Trophoblast cell (in vitro differentiated cells and primary cell): ENCODE results near the gene CACNA2D3.
A peak's percentile ranks its signal among the peaks of the same experiment; 100 is the strongest.
"Not testable (repeated sequence)": the region's sequence is repeated elsewhere in the genome, so short reads cannot be mapped to it uniquely, and the experiment has no call there.

ENCODE experiments used
- DNase-seq, 2 donors: peaks; one replicate each; pipeline ENCODE4 v3.0.0-alpha.2; 2016
- H2AFZ ChIP-seq: 2 replicates; pipeline ENCODE4 v1.6.1; 2013; ENCODE audit warnings: low read length, moderate library complexity, mild to moderate bottlenecking; ENCODE audit not compliant: insufficient read depth, poor library complexity
- H2AK5ac ChIP-seq: 2 replicates; pipeline ENCODE4 v1.6.1; 2013; ENCODE audit warnings: mild to moderate bottlenecking, low read length
- H2BK120ac ChIP-seq: 2 replicates; pipeline ENCODE4 v1.6.1; 2013; ENCODE audit warnings: low read length, mild to moderate bottlenecking, moderate library complexity; ENCODE audit not compliant: insufficient read depth, poor library complexity
- H2BK12ac ChIP-seq: 2 replicates; pipeline ENCODE4 v1.6.1; 2013; ENCODE audit warnings: mild to moderate bottlenecking, low read length, moderate library complexity
- H2BK5ac ChIP-seq: 2 replicates; pipeline ENCODE4 v1.6.1; 2013; ENCODE audit warnings: low read length, low read depth, moderate library complexity, mild to moderate bottlenecking; ENCODE audit not compliant: poor library complexity
- H3K14ac ChIP-seq: 2 replicates; pipeline ENCODE4 v1.6.1; 2013; ENCODE audit warnings: mild to moderate bottlenecking, low read length
- H3K18ac ChIP-seq: 2 replicates; pipeline ENCODE4 v1.6.1; 2013; ENCODE audit warnings: mild to moderate bottlenecking, low read length
- H3K23ac ChIP-seq: 2 replicates; pipeline ENCODE4 v1.6.1; 2013; ENCODE audit warnings: low read length
- H3K27ac ChIP-seq: 2 replicates; pipeline ENCODE4 v1.5.1; 2013; ENCODE audit warnings: low read depth, mild to moderate bottlenecking, inconsistent platforms, low read length, moderate library complexity
- H3K27me3 ChIP-seq: 2 replicates; pipeline ENCODE4 v1.6.1; 2013; ENCODE audit warnings: inconsistent platforms, mild to moderate bottlenecking, low read length, moderate library complexity; ENCODE audit not compliant: insufficient read depth
- H3K36me3 ChIP-seq, 2 experiments: 1 replicate in 1 of 2; 2 replicates in 1 of 2; pipeline ENCODE4 v1.6.1; 2013; ENCODE audit warnings: low read length in 2 of 2, mild to moderate bottlenecking in 2 of 2, moderate library complexity in 1 of 2; ENCODE audit not compliant: insufficient read depth in 2 of 2, control insufficient read depth in 1 of 2
- H3K4ac ChIP-seq: 2 replicates; pipeline ENCODE4 v1.6.1; 2013; ENCODE audit warnings: low read depth, mild to moderate bottlenecking, low read length, moderate library complexity
- H3K4me1 ChIP-seq, 2 experiments: 1 replicate in 1 of 2; 2 replicates in 1 of 2; pipeline ENCODE4 v1.6.1; 2013; ENCODE audit warnings: low read length in 2 of 2, mild to moderate bottlenecking in 2 of 2, moderate library complexity in 1 of 2; ENCODE audit not compliant: insufficient read depth in 2 of 2, control insufficient read depth in 1 of 2
- H3K4me2 ChIP-seq: 2 replicates; pipeline ENCODE4 v1.6.1; 2013; ENCODE audit warnings: inconsistent platforms, mild to moderate bottlenecking, low read length, moderate library complexity
- H3K4me3 ChIP-seq: 2 replicates; pipeline ENCODE4 v1.5.1; 2013; ENCODE audit warnings: mild to moderate bottlenecking, low read depth, low read length, inconsistent platforms
- H3K79me1 ChIP-seq: one replicate; pipeline ENCODE4 v1.6.1; 2013; ENCODE audit warnings: low read length
- H3K79me2 ChIP-seq: 2 replicates; pipeline ENCODE4 v1.6.1; 2013; ENCODE audit warnings: low read length, mild to moderate bottlenecking; ENCODE audit not compliant: control insufficient read depth, insufficient read depth, poor library complexity
- H3K9ac ChIP-seq: 2 replicates; pipeline ENCODE4 v1.6.1; 2013; ENCODE audit warnings: mild to moderate bottlenecking, low read length
- H3K9me3 ChIP-seq: 2 replicates; pipeline ENCODE4 v1.6.1; 2013; ENCODE audit warnings: low read depth, mild to moderate bottlenecking, control low read depth, inconsistent platforms, low read length; ENCODE audit not compliant: insufficient read depth
- H4K12ac ChIP-seq: 2 replicates; pipeline ENCODE4 v1.6.1; 2013; ENCODE audit warnings: low read depth, mild to moderate bottlenecking, low read length, moderate library complexity
- H4K8ac ChIP-seq: 2 replicates; pipeline ENCODE4 v1.6.1; 2013; ENCODE audit warnings: low read depth, mild to moderate bottlenecking, low read length, moderate library complexity
- H4K91ac ChIP-seq: one replicate; pipeline ENCODE4 v1.6.1; 2013; ENCODE audit warnings: low read depth, mild to moderate bottlenecking, low read length, moderate library complexity
- WGBS: extraction: QIAGEN DNeasy Blood & Tissue Kit; methylation state at CpG from one replicate; pipeline ENCODE4 v1.1.7; 2013; ENCODE audit warnings: missing lambda C conversion rate; ENCODE audit not compliant: insufficient read length, insufficient coverage; ENCODE audit errors: extremely low coverage; 5-methylcytosine and 5-hydroxymethylcytosine counted together

The CACNA2D3 gene

DNA sequence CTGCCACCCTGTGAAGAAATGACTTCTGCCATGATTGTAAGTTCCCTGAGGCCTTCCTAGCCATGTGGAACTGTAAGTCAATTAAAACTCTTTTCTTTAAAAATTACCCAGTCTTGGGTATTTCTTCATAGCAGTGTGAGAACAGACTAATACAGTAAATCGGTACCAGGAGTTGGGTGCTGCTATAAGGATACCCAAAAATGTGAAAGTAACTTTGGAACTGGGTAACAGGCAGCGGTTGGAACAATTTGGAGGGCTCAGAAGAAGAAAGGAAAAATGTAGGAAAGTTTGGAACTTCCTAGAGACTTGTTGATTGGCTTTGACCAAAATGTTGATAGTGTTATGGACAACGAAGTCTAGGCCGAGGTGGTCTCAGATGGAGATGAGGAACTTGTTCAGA, 6.2 kb upstream of the CACNA2D3 start:
- not testable (repeated sequence) for H3K18ac ChIP-seq, H3K79me2 ChIP-seq, H4K12ac ChIP-seq, DNase-seq, H3K4ac ChIP-seq, H2BK12ac ChIP-seq, H4K8ac ChIP-seq, H3K9ac ChIP-seq, H2AFZ ChIP-seq, H3K9me3 ChIP-seq, H3K14ac ChIP-seq, H3K4me2 ChIP-seq, H3K27ac ChIP-seq, H2AK5ac ChIP-seq, H3K4me3 ChIP-seq, H3K23ac ChIP-seq, H3K36me3 ChIP-seq, H2BK120ac ChIP-seq, H4K91ac ChIP-seq, H3K79me1 ChIP-seq, H3K4me1 ChIP-seq, H2BK5ac ChIP-seq
- peaks cover 14% of the 10 kb centered on the region for H3K27me3 ChIP-seq
- no CpG with 5 or more reads among the region's 4 CpGs for WGBS

DNA sequence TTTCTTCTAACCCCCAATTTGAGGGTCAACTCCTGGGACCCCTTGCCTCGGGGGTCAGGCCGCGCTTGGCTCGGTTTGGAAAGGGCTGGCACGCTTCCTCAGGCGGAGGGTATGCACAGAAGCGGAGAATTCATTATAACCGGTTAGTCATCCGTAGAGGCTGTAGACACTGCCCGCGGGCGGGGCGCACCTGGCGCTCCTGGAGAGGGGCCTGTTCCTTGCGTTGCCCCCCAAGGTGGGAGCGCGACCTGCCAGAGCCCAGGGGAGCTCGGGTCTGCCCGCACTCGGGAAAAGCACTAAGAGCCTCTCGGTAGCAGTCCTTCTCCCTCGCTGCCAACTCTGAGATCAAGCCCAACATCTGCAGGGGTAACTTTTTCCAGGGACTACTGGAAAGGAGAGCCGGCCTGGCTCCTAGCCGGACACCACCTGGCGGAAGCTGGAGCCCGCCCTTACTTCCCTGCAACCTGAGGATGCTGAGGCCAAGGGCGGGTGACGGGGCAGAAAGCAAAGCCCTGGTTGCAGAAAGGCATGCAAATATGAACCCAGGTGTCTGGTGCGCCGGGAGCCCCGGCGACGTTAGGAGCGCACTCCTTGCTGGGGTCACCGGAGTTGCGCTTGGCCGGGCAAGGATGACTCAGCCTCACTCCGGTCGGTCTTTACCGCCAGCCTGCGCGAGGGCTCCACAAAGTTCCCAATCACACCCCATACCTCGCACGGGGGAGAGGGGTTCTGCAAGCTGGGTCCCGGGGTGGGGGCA, 1.5 kb upstream of the CACNA2D3 start:
- H4K8ac ChIP-seq = no peak overlapping the region
- H2AFZ ChIP-seq = no peak overlapping the region
- H4K91ac ChIP-seq = no peak overlapping the region
- no peak overlapping the region for H2BK5ac ChIP-seq
- DNase-seq = peak; percentile 29 to 33
- no peak overlapping the region for H2BK120ac ChIP-seq
- H3K14ac ChIP-seq = no peak overlapping the region
- no peak overlapping the region for H3K27ac ChIP-seq
- WGBS = no CpG with 5 or more reads among the region's 45 CpGs
- H3K4me1 ChIP-seq = peaks cover 8 to 10% of the 10 kb centered on the region in 2 experiments
- peak overlapping the region; percentile 47 for H3K4me3 ChIP-seq
- no peak overlapping the region for H3K4ac ChIP-seq
- H3K9me3 ChIP-seq = peaks cover 2% of the 10 kb centered on the region
- H3K9ac ChIP-seq = peak overlapping the region; percentile 35
- H3K79me1 ChIP-seq = no peaks in the 10 kb centered on the region
- H2BK12ac ChIP-seq = no peak overlapping the region
- no peak overlapping the region for H3K23ac ChIP-seq
- H3K36me3 ChIP-seq = no peaks in the 10 kb centered on the region
- H4K12ac ChIP-seq = no peak overlapping the region
- H3K27me3 ChIP-seq = peaks cover 48% of the 10 kb centered on the region
- peak overlapping the region; percentile 98 for H3K4me2 ChIP-seq
- peaks cover 2% of the 10 kb centered on the region for H3K79me2 ChIP-seq
- no peak overlapping the region for H3K18ac ChIP-seq
- no peak overlapping the region for H2AK5ac ChIP-seq

DNA sequence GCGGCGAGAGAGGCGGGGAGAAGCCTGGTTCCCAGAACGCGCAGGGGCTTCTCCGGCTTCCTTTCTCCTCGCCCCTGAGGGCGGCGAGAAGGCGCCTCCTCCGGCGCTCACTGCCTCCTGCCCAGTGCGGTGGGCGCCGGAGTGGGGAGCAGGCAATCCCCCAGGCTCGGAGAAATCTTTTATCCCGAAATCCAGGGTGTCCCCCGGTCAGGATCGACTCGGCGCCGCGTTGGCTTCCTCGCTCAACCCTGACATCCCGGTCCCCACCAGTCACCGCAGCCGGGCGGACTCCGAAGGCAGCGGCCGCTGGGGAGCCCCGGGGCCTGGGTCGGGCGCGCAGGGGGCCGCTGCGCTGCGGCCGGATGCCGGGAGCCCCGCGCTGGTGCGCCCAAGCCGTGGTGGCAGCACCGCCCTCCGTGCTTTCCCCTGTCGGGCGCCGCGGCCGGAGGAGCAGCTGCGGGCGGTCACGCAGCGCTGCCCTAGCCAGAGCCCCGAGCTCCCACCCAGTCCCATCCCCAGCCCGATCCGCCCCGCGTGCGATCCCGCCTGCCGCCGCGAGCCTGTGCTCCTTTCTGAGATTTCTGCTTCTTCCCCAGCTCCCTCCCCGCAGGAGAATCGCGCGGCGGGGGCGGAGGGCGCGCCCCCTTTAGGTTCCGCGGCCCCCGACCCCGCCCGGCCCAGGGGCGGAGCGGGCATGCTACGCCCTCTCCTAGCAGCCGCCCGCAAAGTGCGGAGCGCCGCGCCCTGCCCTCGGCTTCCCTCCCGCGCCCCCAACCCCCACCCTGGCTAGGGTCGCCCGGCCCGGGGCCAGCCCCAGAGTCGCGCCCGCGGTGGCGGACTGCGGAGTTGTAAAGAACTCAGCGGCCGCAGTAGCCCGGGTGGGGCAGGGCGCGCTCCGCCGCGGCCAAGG, 683 bp upstream of the CACNA2D3 start:
- Histone ChIP-seq H3K23ac (no peak overlapping the region), H3K36me3 (no peaks in the 10 kb centered on the region), H2BK5ac (no peak overlapping the region), H3K4me2 (peak overlapping the region; percentile 98), H4K91ac (no peak overlapping the region), H3K4me1 (peaks cover 8 to 10% of the 10 kb centered on the region in 2 experiments), H3K9ac (no peak overlapping the region), H3K27me3 (peaks cover 48% of the 10 kb centered on the region), H4K8ac (no peak overlapping the region), H2BK12ac (no peak overlapping the region), H3K4ac (no peak overlapping the region), H2AK5ac (no peak overlapping the region), H2AFZ (peak overlapping the region; percentile 61), H3K79me1 (no peaks in the 10 kb centered on the region), H3K9me3 (peaks cover 2% of the 10 kb centered on the region), H3K18ac (no peak overlapping the region), H3K27ac (no peak overlapping the region), H4K12ac (no peak overlapping the region), H3K79me2 (peaks cover 2% of the 10 kb centered on the region), H3K4me3 (peak overlapping the region; percentile 70), H3K14ac (no peak overlapping the region), H2BK120ac (no peak overlapping the region)
- no CpG with 5 or more reads among the region's 107 CpGs for WGBS
- peak in 1 of 2 donors; percentile 31 for DNase-seq

DNA sequence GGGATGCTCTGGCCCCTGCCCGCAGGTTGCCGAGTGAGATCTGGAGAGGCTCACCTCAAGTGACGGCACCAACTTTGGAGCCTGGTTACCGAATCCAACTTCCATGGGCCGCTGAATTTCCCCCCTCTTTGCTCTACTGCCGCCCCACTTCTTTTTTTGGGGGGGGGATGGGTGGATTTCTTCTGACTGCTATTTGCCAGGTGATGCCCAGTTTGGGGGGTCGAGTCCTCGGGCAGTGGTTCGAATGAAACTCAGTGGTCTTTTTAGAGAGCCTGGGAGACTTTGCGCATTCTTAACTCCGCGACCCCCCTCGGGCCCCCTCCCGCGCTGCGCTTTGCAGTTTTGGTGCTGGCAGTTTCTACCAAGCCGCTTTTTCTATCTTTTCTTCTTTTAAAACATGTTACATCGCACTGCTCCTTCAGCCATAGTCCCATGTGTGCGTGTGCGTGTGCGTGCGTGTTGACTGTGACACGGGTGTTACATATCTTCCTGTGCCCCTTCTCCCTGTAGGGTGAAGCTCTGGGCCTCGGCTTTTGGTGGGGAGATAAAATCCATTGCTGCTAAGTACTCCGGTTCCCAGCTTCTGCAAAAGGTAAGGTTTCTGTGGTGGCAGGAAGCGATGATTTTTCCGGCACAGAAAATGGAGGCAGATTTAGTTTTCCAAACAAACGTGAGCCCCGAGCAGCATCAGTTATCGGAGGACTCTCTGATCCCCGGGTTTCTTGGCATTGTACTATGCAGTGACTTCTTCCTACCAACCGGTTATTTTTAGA, 837 bp downstream of the CACNA2D3 start:
- Histone ChIP-seq H3K4ac (no peak overlapping the region), H3K4me3 (peak overlapping the region; percentile 63), H3K27ac (no peak overlapping the region), H2BK12ac (no peak overlapping the region), H2BK120ac (no peak overlapping the region), H3K79me1 (no peaks in the 10 kb centered on the region), H3K18ac (no peak overlapping the region), H2BK5ac (no peak overlapping the region), H4K91ac (no peak overlapping the region), H3K36me3 (no peaks in the 10 kb centered on the region), H3K14ac (no peak overlapping the region), H3K9ac (no peak overlapping the region), H3K79me2 (peaks cover 2% of the 10 kb centered on the region), H4K8ac (no peak overlapping the region), H2AFZ (no peak overlapping the region), H2AK5ac (no peak overlapping the region), H4K12ac (no peak overlapping the region), H3K23ac (no peak overlapping the region), H3K9me3 (peaks cover 2% of the 10 kb centered on the region), H3K27me3 (peaks cover 48% of the 10 kb centered on the region), H3K4me2 (peak overlapping the region; percentile 88), H3K4me1 (peaks cover 8 to 10% of the 10 kb centered on the region in 2 experiments)
- no peak for DNase-seq
- WGBS = no CpG with 5 or more reads among the region's 32 CpGs
